HFF-Myc (cell line): Measurements from ENCODE around the gene PARD3B.

Experiments used
- DNase-seq: peaks from one replicate; pipeline ENCODE4 v3.0.0-alpha.2; 2011; ENCODE audit warnings: low read depth; ENCODE audit errors: extremely low read depth
- H3K4me3 ChIP-seq: replicated peaks from 2 replicates; pipeline ENCODE4 v1.5.1; 2011; ENCODE audit warnings: low read depth, mild to moderate bottlenecking, control low read depth, low read length
- TF ChIP-seq, protein P1 (sequence below): IDR thresholded peaks from 2 replicates; pipeline ENCODE4 v1.5.1; 2012; ENCODE audit warnings: mild to moderate bottlenecking, low read depth, low read length, control low read depth; ENCODE audit errors: missing control alignments

Gene PARD3B

DNA sequence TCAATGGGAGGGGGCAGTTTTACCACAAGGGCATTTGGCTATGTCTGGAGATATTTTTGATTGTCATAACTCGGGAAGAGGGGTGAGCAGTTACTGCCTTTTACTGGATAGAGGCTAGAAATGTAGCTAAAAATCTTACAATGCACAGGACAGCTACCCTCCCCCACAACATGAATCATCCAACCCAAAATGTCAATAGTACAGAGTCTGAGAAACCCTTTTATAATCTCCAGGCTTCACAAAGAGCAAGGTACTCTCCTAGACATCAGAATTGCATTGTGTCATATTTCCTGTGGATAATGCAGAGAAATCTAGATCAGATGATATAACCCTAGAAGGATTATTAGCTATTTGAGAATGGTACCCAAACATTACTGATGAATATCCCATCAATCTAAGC is 859.9 kb downstream of the PARD3B start:
- TF ChIP-seq, protein P1, sequence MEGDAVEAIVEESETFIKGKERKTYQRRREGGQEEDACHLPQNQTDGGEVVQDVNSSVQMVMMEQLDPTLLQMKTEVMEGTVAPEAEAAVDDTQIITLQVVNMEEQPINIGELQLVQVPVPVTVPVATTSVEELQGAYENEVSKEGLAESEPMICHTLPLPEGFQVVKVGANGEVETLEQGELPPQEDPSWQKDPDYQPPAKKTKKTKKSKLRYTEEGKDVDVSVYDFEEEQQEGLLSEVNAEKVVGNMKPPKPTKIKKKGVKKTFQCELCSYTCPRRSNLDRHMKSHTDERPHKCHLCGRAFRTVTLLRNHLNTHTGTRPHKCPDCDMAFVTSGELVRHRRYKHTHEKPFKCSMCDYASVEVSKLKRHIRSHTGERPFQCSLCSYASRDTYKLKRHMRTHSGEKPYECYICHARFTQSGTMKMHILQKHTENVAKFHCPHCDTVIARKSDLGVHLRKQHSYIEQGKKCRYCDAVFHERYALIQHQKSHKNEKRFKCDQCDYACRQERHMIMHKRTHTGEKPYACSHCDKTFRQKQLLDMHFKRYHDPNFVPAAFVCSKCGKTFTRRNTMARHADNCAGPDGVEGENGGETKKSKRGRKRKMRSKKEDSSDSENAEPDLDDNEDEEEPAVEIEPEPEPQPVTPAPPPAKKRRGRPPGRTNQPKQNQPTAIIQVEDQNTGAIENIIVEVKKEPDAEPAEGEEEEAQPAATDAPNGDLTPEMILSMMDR = no peak
- no peak overlapping the region for H3K4me3 ChIP-seq
- peak; percentile 39 for DNase-seq

DNA sequence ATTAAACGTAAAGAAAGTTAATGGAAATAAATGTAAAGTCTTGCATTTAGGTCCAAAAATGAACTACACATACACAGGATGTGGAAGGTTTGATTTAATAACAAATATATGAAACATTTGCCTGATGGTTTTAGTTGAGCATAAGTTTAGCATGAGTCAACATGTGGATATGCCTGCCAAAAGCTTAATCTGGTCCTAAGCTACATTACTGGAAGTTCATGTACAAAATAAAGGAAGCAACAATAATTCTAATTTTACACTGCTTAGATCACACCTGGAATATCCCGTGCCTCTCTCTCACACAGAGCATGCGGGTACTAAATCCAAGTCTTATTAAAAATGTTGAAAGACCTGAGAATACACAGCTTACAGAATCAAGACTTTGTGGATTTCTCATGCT is 860.5 kb downstream of the PARD3B start:
- peak; percentile 75 for DNase-seq

DNA sequence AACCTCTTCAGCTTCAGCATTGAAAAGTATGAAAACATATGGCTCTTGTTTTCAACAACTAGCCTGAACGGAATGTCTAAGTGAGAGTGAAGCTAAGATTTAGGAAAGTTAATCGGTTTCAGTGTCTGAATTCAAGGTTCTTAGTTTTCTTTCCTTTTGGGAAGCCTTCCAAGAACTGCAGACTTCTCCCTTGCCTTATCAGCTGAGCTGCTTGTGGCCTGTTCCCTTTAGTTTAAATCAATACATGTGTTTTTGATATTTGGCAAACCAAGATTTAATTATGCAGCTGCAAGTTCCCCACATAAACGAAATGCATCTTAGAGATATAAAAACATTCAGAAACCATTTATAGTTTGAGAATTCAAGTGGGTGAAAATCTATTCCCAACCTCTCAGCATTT is 862.7 kb downstream of the PARD3B start:
- H3K4me3 ChIP-seq = no peak overlapping the region
- DNase-seq = peak; percentile 79
- TF ChIP-seq, protein P1 = no peak

More for the DNA sequence above, 860.5 kb downstream of the PARD3B start:
- no peak overlapping the region for H3K4me3 ChIP-seq
- TF ChIP-seq, protein P1 = no peak

DNA sequence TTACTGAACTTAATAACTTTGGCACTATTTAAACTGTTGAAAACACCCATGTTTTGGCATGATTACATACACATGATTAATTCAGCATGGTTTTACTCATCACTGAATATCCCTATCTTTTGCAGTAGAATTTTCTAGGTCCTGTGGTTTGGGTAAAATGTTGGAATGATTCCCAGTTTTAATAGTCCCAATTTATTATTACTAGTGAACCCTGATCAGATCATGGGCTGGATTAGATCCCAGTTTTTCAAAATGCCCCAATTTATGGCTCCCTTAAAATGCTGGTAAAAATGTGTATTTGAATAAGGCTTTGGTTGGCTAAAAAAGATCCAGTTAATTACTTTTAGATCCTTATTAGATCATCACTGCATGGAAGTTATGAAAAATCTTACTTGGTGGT is 863.4 kb downstream of the PARD3B start:
- TF ChIP-seq, protein P1 = no peak
- DNase-seq = no peak

DNA sequence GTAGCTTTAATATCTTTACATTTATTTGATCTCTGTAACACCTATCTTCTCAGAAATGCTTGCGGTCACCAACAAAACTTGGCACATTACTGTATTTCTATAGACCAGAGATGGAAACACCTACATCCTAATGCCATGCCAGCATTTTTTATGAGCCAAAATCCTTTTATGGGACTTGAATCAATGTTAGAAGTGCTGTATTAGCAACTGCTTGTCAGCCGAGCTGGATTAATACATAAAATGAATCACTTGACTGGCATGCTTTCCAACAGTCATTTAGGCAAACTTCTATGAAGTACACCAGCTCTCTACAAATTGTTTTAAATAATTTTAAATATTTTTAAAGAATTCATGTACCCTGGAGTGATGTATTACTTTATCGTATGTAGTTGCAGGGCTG is 864.1 kb downstream of the PARD3B start:
- H3K4me3 ChIP-seq = no peak overlapping the region
- TF ChIP-seq, protein P1 = no peak
- no peak for DNase-seq

More for the DNA sequence above, 863.4 kb downstream of the PARD3B start:
- H3K4me3 ChIP-seq = no peak overlapping the region

DNA sequence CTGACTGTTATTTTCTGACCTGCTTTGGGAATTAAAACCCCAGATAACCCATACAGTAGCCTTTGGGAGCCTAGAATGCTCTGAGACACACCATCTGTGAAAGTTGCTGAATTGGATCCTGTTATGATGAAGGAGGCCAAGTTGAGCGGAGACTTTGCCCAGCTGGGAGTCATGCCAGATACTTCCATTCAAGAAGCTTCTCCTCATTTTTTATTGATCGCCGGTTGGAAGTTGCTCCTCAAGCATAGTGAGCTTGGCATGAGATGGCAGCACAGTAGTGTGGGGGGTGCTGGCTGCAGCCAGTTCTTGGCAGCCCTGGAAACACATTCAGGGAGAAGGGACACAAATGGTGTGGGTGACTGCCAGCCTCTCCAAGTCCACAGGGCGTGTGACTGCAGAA is 866.3 kb downstream of the PARD3B start:
- TF ChIP-seq, protein P1 = no peak
- no peak overlapping the region for H3K4me3 ChIP-seq
- no peak for DNase-seq

DNA sequence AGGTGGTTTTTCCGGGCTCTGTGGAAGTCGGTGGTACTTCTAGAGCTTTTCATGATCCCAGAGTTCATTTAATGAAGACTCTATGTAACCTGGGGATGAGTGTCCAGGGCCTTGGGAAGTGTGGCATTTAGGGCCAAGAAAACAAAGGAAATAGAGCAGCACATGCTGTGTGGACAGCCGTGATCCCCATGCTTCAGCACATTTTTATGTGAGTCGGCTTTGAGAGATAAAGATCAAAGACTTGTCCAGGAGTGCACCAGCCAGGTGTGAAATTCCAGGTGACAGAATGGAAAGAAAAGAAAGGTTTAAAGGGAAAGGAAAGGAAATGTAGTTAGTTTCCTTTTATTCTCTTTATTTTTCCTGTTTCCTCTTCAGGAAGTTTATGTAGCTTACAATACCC is 879.1 kb downstream of the PARD3B start:
- TF ChIP-seq, protein P1 = no peak
- DNase-seq = no peak
- no peak overlapping the region for H3K4me3 ChIP-seq
